HAP-1 (cell line): ENCODE data around the gene CACNB4.
"Not testable (repeated sequence)": the region's sequence is repeated elsewhere in the genome, so short reads cannot be mapped to it uniquely, and the experiment has no call there.

Experiments used
- DNase-seq, 2 experiments: peaks; one replicate each; pipeline ENCODE4 v3.0.0-alpha.2; 2016 to 2020; ENCODE audit warnings: low spot score in 2 of 2
- H3K27me3 ChIP-seq: fragments of 250-450 bp; sonication (Bioruptor Pico); 2 replicates; pipeline ENCODE4 v1.5.1; 2020; ENCODE audit warnings: low read depth, mild to moderate bottlenecking, moderate library complexity
- H3K36me3 ChIP-seq: fragments of 250-450 bp; sonication (Bioruptor Pico); replicated peaks from 2 replicates; pipeline ENCODE4 v1.5.1; 2020; ENCODE audit warnings: mild to moderate bottlenecking
- H3K4me1 ChIP-seq: fragments of 250-450 bp; sonication (Bioruptor Pico); 2 replicates; pipeline ENCODE4 v1.5.1; 2020; ENCODE audit warnings: mild to moderate bottlenecking
- H3K4me3 ChIP-seq: fragments of 250-450 bp; sonication (Bioruptor Pico); 2 replicates; pipeline ENCODE4 v1.5.1; 2020; ENCODE audit warnings: mild to moderate bottlenecking, moderate library complexity
- H3K9me3 ChIP-seq: fragments of 250-450 bp; sonication (Bioruptor Pico); 2 replicates; pipeline ENCODE4 v1.5.1; 2020; ENCODE audit warnings: mild to moderate bottlenecking, moderate library complexity
- in situ Hi-C: fragments of 300-500 bp; cut with MboI; formaldehyde crosslinking; loops from 3 replicates; pipeline ENCODE4 v1.14.3; 2020; ENCODE audit warnings: low sequenced_read_pairs, inconsistent platforms, mixed read lengths

CACNB4 gene

GRCh38 chr2:152012697-152013096, 86.1 kb downstream of the CACNB4 start:
- in situ Hi-C loops, result no loop called here
- Histone ChIP-seq H3K4me3 (no peak overlapping the region), H3K36me3 (no peaks in the 10 kb centered on the region)

GRCh38 chr2:152011724-152012123, 87.1 kb downstream of the CACNB4 start:
- Histone ChIP-seq H3K27me3 (no peaks in the 10 kb centered on the region), H3K36me3 (no peaks in the 10 kb centered on the region), H3K4me1 (no peaks in the 10 kb centered on the region), H3K4me3 (no peak overlapping the region), H3K9me3 (no peaks in the 10 kb centered on the region)
- in situ Hi-C loops, result no loop called here
- no peak for DNase-seq

More at GRCh38 chr2:152012697-152013096, 86.1 kb downstream of the CACNB4 start:
- DNase-seq, result no peak
- Histone ChIP-seq H3K9me3 (no peaks in the 10 kb centered on the region), H3K4me1 (no peaks in the 10 kb centered on the region), H3K27me3 (no peaks in the 10 kb centered on the region)

GRCh38 chr2:152005607-152006006, 93.2 kb downstream of the CACNB4 start:
- H3K4me1 ChIP-seq, result no peaks in the 10 kb centered on the region
- in situ Hi-C loops, result no loop called here
- no peaks in the 10 kb centered on the region for H3K36me3 ChIP-seq
- no peaks in the 10 kb centered on the region for H3K27me3 ChIP-seq
- no peak overlapping the region for H3K4me3 ChIP-seq
- H3K9me3 ChIP-seq, result no peaks in the 10 kb centered on the region
- DNase-seq, result no peak

- H3K9me3 ChIP-seq, H3K36me3 ChIP-seq, DNase-seq, H3K27me3 ChIP-seq, H3K4me1 ChIP-seq, H3K4me3 ChIP-seq, in situ Hi-C loops: not testable (repeated sequence)
These were observed 95.6 kb downstream of the CACNB4 start for GRCh38 chr2:152003283-152003682.

GRCh38 chr2:151999053-151999452, 99.8 kb downstream of the CACNB4 start:
- Histone ChIP-seq H3K36me3 (no peaks in the 10 kb centered on the region), H3K4me1 (no peaks in the 10 kb centered on the region), H3K4me3 (no peak overlapping the region), H3K27me3 (no peaks in the 10 kb centered on the region), H3K9me3 (no peaks in the 10 kb centered on the region)
- DNase-seq, result peak; percentile 47 to 81
- in situ Hi-C loops, result no loop called here

- no peaks in the 10 kb centered on the region for H3K4me1 ChIP-seq
- in situ Hi-C loops, result no loop called here
- DNase-seq, result no peak
- no peak overlapping the region for H3K4me3 ChIP-seq
- no peaks in the 10 kb centered on the region for H3K36me3 ChIP-seq
- no peaks in the 10 kb centered on the region for H3K27me3 ChIP-seq
- H3K9me3 ChIP-seq, result no peaks in the 10 kb centered on the region
These were observed 102.4 kb downstream of the CACNB4 start for GRCh38 chr2:151996243-151997003.

- no peak overlapping the region for H3K4me3 ChIP-seq
- no peak for DNase-seq
- no peaks in the 10 kb centered on the region for H3K4me1 ChIP-seq
- H3K27me3 ChIP-seq, result no peaks in the 10 kb centered on the region
- no peaks in the 10 kb centered on the region for H3K9me3 ChIP-seq
- H3K36me3 ChIP-seq, result no peaks in the 10 kb centered on the region
- in situ Hi-C loops, result no loop called here
These were observed 103.7 kb downstream of the CACNB4 start for GRCh38 chr2:151995161-151995557.

- H3K4me1 ChIP-seq, H3K4me3 ChIP-seq, H3K9me3 ChIP-seq, H3K27me3 ChIP-seq, H3K36me3 ChIP-seq, DNase-seq, in situ Hi-C loops: not testable (repeated sequence)
These were observed 104.7 kb downstream of the CACNB4 start for GRCh38 chr2:151994178-151994577.

- no peak for DNase-seq
- Histone ChIP-seq H3K27me3 (no peaks in the 10 kb centered on the region), H3K9me3 (no peaks in the 10 kb centered on the region), H3K4me3 (no peak overlapping the region), H3K4me1 (no peaks in the 10 kb centered on the region), H3K36me3 (no peaks in the 10 kb centered on the region)
- in situ Hi-C loops, result no loop called here
These were observed 107.8 kb downstream of the CACNB4 start for GRCh38 chr2:151991010-151991409.

GRCh38 chr2:151989378-151989777, 109.5 kb downstream of the CACNB4 start:
- Histone ChIP-seq H3K36me3 (no peaks in the 10 kb centered on the region), H3K4me3 (no peak overlapping the region), H3K9me3 (no peaks in the 10 kb centered on the region), H3K4me1 (no peaks in the 10 kb centered on the region), H3K27me3 (no peaks in the 10 kb centered on the region)
- DNase-seq, result no peak
- in situ Hi-C loops, result no loop called here

- Histone ChIP-seq H3K27me3 (no peaks in the 10 kb centered on the region), H3K9me3 (no peaks in the 10 kb centered on the region), H3K36me3 (no peaks in the 10 kb centered on the region), H3K4me3 (no peak overlapping the region), H3K4me1 (no peaks in the 10 kb centered on the region)
- no peak for DNase-seq
- in situ Hi-C loops, result no loop called here
These were observed 111.4 kb downstream of the CACNB4 start for GRCh38 chr2:151987484-151987883.

GRCh38 chr2:151984424-151985083, 114.3 kb downstream of the CACNB4 start:
- no peak overlapping the region for H3K4me3 ChIP-seq
- no peaks in the 10 kb centered on the region for H3K9me3 ChIP-seq
- H3K4me1 ChIP-seq, result no peaks in the 10 kb centered on the region
- H3K36me3 ChIP-seq, result no peaks in the 10 kb centered on the region
- no peaks in the 10 kb centered on the region for H3K27me3 ChIP-seq
- in situ Hi-C loops, result no loop called here
- DNase-seq, result no peak

GRCh38 chr2:151983221-151983620, 115.6 kb downstream of the CACNB4 start:
- Histone ChIP-seq H3K9me3 (no peaks in the 10 kb centered on the region), H3K4me1 (no peaks in the 10 kb centered on the region), H3K36me3 (no peaks in the 10 kb centered on the region), H3K27me3 (no peaks in the 10 kb centered on the region), H3K4me3 (no peak overlapping the region)
- in situ Hi-C loops, result no loop called here
- no peak for DNase-seq

GRCh38 chr2:151981886-151982285, 117.0 kb downstream of the CACNB4 start:
- no peaks in the 10 kb centered on the region for H3K4me1 ChIP-seq
- H3K9me3 ChIP-seq, result no peaks in the 10 kb centered on the region
- in situ Hi-C loops, result no loop called here
- no peak overlapping the region for H3K4me3 ChIP-seq
- H3K36me3 ChIP-seq, result no peaks in the 10 kb centered on the region
- H3K27me3 ChIP-seq, result no peaks in the 10 kb centered on the region
- DNase-seq, result no peak
